Colonic mucosa (tissue), 4 donors: ENCODE results near the gene CCDC112. TPM values are rescaled to one million over a fixed set of nuclear protein-coding genes. Genes with fewer than 3 reads are reported as not detected.

Source experiments
- DNase-seq: peaks from one replicate; pipeline ENCODE4 v3.0.0-alpha.2; 2020
- H3K27ac ChIP-seq: fragments of 200-600 bp; one replicate; pipeline ENCODE4 v1.8.0; 2021
- H3K27me3 ChIP-seq: fragments of 200-600 bp; one replicate; pipeline ENCODE4 v1.8.0; 2021
- H3K36me3 ChIP-seq: fragments of 200-600 bp; one replicate; pipeline ENCODE4 v1.8.0; 2021
- H3K4me1 ChIP-seq: fragments of 200-600 bp; one replicate; pipeline ENCODE4 v1.8.0; 2021; ENCODE audit warnings: mild to moderate bottlenecking
- H3K4me3 ChIP-seq: fragments of 200-600 bp; one replicate; pipeline ENCODE4 v1.8.0; 2021
- H3K9ac ChIP-seq, 2 donors: one replicate each; pipeline ENCODE4 v1.7.0; 2013; ENCODE audit warnings: control low read depth in 2 of 2, low read depth in 2 of 2, low read length in 2 of 2
- H3K9me3 ChIP-seq: fragments of 200-600 bp; one replicate; pipeline ENCODE4 v1.8.0; 2021
- intact Hi-C: fragments of 100-400 bp; cut with DNase I; formaldehyde crosslinking; loops from one replicate; pipeline ENCODE4 v1.14.1; 2022
- total RNA-seq, 2 donors: library from RNA; stranded (reverse); fragmentation: NEBNext Ultra II Directional in 1 of 2; extraction: Animal tissue kit (Norgen Biotek cat#: 25700) in 1 of 2; gene quantifications; one replicate each; pipeline ENCODE4 v1.2.1, GENCODE V29; 2021
- TF ChIP-seq, protein P1 (sequence below): fragments of 200-600 bp; IDR thresholded peaks from one replicate; pipeline ENCODE4 v1.8.0; 2022; ENCODE audit warnings: antibody characterized with exemption, mild to moderate bottlenecking
- donor health status: healthy.
- donor health status: DM: no; HTN: no; CAD: no.
- donor health status: DM: no; HTN: no; CAD: no.

CCDC112 gene
- total RNA-seq, 2 donors from 2014 or later, result 7.6 to 10.5 TPM

DNA sequence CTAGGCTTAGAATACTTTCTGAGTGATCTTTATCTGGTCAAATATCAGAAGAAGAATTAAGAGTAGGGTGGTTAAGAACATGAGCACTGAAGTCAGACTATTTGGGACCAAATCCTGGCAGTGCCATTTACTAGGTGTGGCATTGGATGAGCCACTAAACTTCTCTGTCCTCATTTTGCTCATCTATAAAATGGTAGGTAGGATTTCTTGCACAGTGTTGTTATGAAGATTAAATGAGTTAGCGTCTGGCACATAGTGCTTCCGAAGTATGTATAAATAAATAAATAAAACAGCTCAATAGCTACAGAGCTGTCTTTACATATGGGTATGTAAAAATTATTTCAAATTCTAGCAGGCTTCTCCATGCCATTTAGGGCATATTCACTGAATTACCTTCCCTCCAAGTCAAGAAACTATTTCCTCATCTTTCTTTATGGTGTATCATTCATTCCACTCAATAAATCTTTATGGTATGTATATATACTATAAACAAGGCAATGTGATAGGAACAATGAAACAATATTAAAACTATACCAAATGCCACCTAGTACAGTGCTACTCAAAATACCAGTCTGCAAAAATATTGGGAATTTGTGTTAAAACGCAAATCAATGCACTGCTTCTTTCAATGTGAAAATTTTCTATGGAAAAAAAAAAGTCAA is 24.0 kb downstream of the CCDC112 start:
- Histone ChIP-seq H3K9ac (no peak overlapping the region), H3K4me3 (no peak overlapping the region), H3K9me3 (no peaks in the 10 kb centered on the region), H3K4me1 (no peaks in the 10 kb centered on the region), H3K36me3 (no peaks in the 10 kb centered on the region), H3K27ac (peak overlapping the region; percentile 51), H3K27me3 (no peaks in the 10 kb centered on the region)
- TF ChIP-seq, protein P1, sequence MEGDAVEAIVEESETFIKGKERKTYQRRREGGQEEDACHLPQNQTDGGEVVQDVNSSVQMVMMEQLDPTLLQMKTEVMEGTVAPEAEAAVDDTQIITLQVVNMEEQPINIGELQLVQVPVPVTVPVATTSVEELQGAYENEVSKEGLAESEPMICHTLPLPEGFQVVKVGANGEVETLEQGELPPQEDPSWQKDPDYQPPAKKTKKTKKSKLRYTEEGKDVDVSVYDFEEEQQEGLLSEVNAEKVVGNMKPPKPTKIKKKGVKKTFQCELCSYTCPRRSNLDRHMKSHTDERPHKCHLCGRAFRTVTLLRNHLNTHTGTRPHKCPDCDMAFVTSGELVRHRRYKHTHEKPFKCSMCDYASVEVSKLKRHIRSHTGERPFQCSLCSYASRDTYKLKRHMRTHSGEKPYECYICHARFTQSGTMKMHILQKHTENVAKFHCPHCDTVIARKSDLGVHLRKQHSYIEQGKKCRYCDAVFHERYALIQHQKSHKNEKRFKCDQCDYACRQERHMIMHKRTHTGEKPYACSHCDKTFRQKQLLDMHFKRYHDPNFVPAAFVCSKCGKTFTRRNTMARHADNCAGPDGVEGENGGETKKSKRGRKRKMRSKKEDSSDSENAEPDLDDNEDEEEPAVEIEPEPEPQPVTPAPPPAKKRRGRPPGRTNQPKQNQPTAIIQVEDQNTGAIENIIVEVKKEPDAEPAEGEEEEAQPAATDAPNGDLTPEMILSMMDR, result no peak
- no peak for DNase-seq
- intact Hi-C loops, result no loop called here

DNA sequence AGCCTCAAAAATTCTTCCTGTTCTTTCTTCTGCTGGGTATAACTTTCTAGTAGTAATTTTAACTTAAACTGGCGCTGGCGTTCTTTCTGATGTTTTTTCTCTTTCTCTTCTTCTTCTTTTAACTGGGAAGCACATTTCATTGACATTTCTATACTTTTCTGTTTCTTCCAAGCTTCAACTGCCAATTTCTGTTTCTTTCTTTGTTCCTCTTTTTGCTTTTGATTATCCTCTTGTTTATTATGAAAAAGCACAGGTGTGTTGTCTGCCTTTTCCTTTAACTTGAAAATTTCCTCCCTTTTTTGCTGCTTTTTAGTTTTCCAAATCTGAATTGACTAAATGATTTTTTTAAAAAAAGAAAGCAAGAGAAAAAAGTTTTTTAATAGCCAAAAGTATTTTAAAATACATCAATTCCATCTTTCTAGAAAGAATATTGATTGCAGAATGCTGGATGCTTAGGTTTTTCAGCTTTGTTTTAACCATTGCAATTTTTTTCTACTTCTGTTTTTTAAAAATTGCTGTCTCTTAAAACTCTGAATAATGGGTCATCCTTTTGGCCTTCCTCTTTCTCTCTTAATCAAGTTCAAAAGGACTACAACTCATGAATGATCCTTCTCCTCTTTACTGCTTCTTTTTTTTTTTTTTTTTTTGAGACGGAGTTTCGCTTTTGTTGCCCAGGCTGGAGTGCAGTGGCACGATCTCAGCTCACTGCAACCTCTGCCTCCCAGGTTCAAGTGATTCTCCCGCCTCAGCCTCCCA is 25.0 kb downstream of the CCDC112 start:
- TF ChIP-seq, protein P1, result no peak
- H3K36me3 ChIP-seq, result no peaks in the 10 kb centered on the region
- H3K9me3 ChIP-seq, result no peaks in the 10 kb centered on the region
- no peak for DNase-seq
- no peak overlapping the region for H3K4me3 ChIP-seq
- no peaks in the 10 kb centered on the region for H3K27me3 ChIP-seq
- H3K27ac ChIP-seq, result peak overlapping the region; percentile 51
- no peak overlapping the region for H3K9ac ChIP-seq
- no peaks in the 10 kb centered on the region for H3K4me1 ChIP-seq
- intact Hi-C loops, result no loop called here

DNA sequence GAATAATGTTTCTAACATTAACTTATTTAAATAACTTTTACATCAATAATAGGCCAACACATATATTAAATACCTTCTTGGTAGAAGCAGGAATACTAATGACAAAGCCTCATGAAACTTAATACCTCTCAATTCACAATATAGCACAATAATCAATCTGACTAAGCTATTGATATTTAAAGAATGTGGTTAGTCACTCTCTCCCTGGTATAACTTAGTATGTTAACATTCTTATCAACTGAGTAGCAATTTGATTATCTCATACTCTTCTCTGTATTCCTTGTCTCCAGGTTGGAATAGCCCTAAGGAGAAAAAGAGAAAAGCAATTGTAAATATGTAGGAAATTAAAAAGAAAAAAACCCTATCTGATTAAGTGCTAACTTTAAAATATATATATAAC is 28.8 kb downstream of the CCDC112 start:
- no peaks in the 10 kb centered on the region for H3K4me1 ChIP-seq
- intact Hi-C loops, result no loop called here
- no peak overlapping the region for H3K9ac ChIP-seq
- TF ChIP-seq, protein P1, result no peak
- DNase-seq, result no peak
- H3K4me3 ChIP-seq, result no peak overlapping the region
- no peak overlapping the region for H3K27ac ChIP-seq
- no peaks in the 10 kb centered on the region for H3K9me3 ChIP-seq
- H3K27me3 ChIP-seq, result no peaks in the 10 kb centered on the region
- no peaks in the 10 kb centered on the region for H3K36me3 ChIP-seq

DNA sequence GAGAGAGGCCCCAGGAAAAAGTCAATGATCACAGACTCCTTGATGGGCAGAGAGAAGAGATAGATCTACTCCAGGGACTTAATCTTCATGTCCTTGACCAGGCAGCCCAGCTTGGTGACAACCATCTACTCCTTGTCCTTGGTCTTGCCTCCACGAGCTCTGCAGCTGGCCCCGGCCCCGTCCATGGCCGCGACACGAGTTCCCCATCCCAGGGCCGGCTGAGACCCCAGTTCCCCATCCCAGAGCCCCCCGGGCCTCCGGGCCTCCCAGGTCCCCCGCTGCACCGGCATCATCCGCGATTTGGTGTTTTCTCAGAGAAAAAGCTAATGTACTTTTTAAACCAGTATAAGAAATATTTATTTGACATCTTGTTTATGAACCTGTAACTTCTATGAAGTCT is 31.2 kb downstream of the CCDC112 start:
- DNase-seq, result no peak
- Histone ChIP-seq H3K9ac (no peak overlapping the region), H3K36me3 (no peaks in the 10 kb centered on the region), H3K4me3 (no peak overlapping the region), H3K9me3 (no peaks in the 10 kb centered on the region), H3K4me1 (peaks cover 6% of the 10 kb centered on the region), H3K27ac (no peak overlapping the region), H3K27me3 (no peaks in the 10 kb centered on the region)
- TF ChIP-seq, protein P1, result no peak
- intact Hi-C loops, result no loop called here

DNA sequence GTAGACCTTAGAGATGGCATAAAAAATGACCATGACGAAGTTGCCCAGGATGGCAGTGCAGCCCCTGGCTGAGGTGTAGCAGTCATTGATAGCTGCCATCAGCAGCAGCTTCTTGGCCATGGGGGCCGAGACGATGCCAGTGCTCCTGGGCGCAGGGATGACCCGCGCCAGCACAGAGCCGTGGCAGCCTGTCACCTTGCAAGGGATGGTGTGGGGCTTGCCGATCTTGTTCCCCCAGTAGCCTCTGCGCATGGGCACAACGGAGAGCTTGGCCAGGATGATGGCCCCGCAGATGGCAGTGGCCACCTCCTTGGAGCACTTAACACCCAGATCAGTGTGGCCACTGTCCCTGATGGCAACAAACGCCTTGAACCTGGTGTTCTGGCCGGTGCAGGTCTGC is 31.7 kb downstream of the CCDC112 start:
- Histone ChIP-seq H3K4me3 (no peak overlapping the region), H3K4me1 (peaks cover 6% of the 10 kb centered on the region), H3K9me3 (no peaks in the 10 kb centered on the region), H3K36me3 (no peaks in the 10 kb centered on the region), H3K27me3 (no peaks in the 10 kb centered on the region), H3K27ac (no peak overlapping the region), H3K9ac (no peak overlapping the region)
- TF ChIP-seq, protein P1, result no peak
- intact Hi-C loops, result no loop called here
- no peak for DNase-seq
